ENCODE results near the gene EML1.
A peak's percentile ranks its signal among the peaks of the same experiment; 100 is the strongest.

The EML1 gene

DNA sequence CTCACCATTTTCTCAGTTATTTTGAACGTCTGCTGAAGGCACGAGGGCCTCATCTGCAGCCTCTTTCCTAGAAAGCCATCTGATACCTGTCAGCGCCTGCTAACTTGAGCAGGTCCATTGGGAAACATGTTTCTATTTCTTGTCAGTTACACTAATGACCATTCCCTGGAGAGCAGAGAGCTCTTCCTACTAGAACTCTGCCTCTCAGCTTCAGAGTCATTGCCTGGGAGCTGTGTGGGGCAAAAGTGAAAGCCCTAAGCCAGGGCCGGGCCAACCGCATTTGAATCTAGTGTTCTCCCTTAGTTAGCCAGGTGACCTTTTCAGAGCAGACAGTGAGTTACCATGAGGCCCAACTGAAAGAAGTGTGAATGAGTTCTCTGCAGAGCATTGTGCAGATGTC is 135.8 kb downstream of the EML1 start:
- in situ Hi-C loops (cut with MboI; ENCODE audit: low pct_unique_long_range_greater_than_20kb, low sequenced_read_pairs, unreplicated experiment), result no loop called here
- no peak for DNase-seq (ENCODE audit: low spot score)
- TF ChIP-seq CTCF (IDR thresholded peaks at IDR 0.05; ENCODE audit: extremely low read depth, insufficient read depth, missing control alignments), result no peak

- no peak for TF ChIP-seq CTCF (IDR thresholded peaks at IDR 0.05; ENCODE audit: extremely low read depth, insufficient read depth, missing control alignments)
- in situ Hi-C loops (cut with MboI; ENCODE audit: low pct_unique_long_range_greater_than_20kb, low sequenced_read_pairs, unreplicated experiment), result no loop called here
- DNase-seq (ENCODE audit: low spot score), result no peak
Observed at GRCh38 chr14:99929601-99930000, 136.4 kb downstream of the EML1 start.

DNA sequence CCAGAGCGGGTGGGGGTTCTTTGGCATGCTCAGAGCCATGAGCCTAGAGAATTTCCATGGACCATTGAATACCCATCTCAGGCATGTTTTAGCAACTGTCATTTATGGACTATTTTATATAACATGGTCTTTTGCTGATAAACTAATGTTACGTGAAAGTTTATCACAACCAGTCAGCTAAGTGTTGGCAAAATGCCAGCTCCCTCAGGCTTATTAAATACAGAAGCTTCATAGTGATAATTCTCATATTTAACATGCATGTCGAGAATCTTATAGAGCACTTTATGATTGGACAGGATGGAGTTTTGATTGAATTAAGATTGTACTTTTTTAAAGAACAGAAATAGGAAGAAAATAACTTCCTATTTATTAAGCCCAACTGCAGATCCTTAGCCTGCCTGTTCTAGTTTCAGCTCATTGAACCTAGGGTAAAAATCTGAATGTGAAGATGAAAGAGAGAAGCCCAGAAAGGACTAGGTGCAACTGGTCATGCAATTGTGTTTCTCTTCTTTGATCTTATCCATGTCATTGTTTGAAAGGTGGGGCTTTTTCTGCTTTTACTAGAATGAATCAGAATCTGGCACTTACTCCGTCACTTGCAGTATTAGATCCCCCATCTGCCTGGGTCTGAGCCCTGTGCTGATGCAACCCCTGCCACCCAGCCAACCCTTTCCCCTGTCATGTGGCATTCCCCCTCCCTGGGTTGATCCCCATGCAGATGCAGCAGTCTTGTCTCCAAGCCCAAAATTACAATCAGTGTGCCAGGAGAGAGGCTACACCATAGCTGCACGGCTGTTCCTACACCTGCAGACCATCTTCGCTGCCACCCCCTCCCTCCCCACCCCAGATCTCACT is 137.4 kb downstream of the EML1 start:
- no peak for TF ChIP-seq CTCF (IDR thresholded peaks at IDR 0.05; ENCODE audit: extremely low read depth, insufficient read depth, missing control alignments)

GRCh38 chr14:99931308-99931707 is 138.1 kb downstream of the EML1 start:
- DNase-seq (ENCODE audit: low spot score), result no peak
- in situ Hi-C loops (cut with MboI; ENCODE audit: low pct_unique_long_range_greater_than_20kb, low sequenced_read_pairs, unreplicated experiment), result no loop called here
- TF ChIP-seq CTCF (IDR thresholded peaks at IDR 0.05; ENCODE audit: extremely low read depth, insufficient read depth, missing control alignments), result no peak

More for the DNA sequence above, 137.4 kb downstream of the EML1 start:
- in situ Hi-C loops (cut with MboI; ENCODE audit: low pct_unique_long_range_greater_than_20kb, low sequenced_read_pairs, unreplicated experiment), result no loop called here
- DNase-seq (ENCODE audit: low spot score), result peak; percentile 78

DNA sequence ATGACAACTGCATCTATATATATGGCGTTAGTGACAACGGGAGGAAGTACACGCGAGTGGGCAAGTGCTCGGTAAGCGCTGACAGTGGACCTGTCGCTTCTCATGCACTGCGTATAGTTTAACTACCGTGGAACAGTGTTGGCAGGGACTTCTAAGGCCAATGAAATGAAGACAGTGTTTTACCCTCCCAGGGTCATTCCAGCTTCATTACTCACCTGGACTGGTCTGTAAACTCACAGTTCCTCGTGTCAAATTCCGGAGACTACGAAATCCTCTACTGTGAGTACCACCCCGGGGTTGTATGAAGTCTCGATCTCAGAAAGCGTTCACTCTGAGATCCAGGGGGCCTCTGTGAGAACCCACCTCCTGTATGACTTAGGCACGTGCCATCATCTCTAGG is 142.8 kb downstream of the EML1 start:
- DNase-seq (ENCODE audit: low spot score), result no peak
- in situ Hi-C loops (cut with MboI; ENCODE audit: low pct_unique_long_range_greater_than_20kb, low sequenced_read_pairs, unreplicated experiment), result no loop called here
- no peak for TF ChIP-seq CTCF (IDR thresholded peaks at IDR 0.05; ENCODE audit: extremely low read depth, insufficient read depth, missing control alignments)

- in situ Hi-C loops (cut with MboI; ENCODE audit: low pct_unique_long_range_greater_than_20kb, low sequenced_read_pairs, unreplicated experiment), result no loop called here
- TF ChIP-seq CTCF (IDR thresholded peaks at IDR 0.05; ENCODE audit: extremely low read depth, insufficient read depth, missing control alignments), result no peak
- DNase-seq (ENCODE audit: low spot score), result peak; percentile 71
Observed at GRCh38 chr14:99936738-99937474, 143.7 kb downstream of the EML1 start.

All from GM13977 (cell line).